Measurements from ENCODE around the gene CITED2.

- TF ChIP-seq POLR2A (IDR thresholded peaks at IDR 0.05) (no peak), CTCF (IDR thresholded peaks at IDR 0.05) (no peak), EP300 (IDR thresholded peaks at IDR 0.05) (no peak)
These were observed 50.2 kb downstream of the CITED2 start for GRCh38 chr6:139324301-139324555.
